Erythroblast (primary cell): ENCODE measurements around the gene VWA2.

Experiments used
- GATA1 ChIP-seq: IDR thresholded peaks from 2 replicates; pipeline ENCODE4 v1.6.1; 2011; ENCODE audit warnings: low read depth, mild to moderate bottlenecking, control low read depth, low read length, moderate library complexity
- POLR2A ChIP-seq: IDR thresholded peaks from 2 replicates; pipeline ENCODE4 v1.6.1; 2011; ENCODE audit warnings: mild to moderate bottlenecking, low read length

- no peak for TF ChIP-seq POLR2A
- TF ChIP-seq GATA1, result no peak
Measured at GRCh38 chr10:114279901-114280644, 41.0 kb downstream of the VWA2 start.
